Subcutaneous adipose tissue (tissue), 4 donors: ENCODE measurements around the gene RAB6B. TPM values are rescaled to one million over a fixed set of nuclear protein-coding genes. Genes with fewer than 3 reads are reported as not detected.

Source experiments
- total RNA-seq, 4 donors: library from RNA; depleted of rRNA; stranded (reverse); fragments of >200 nt; gene quantifications; one replicate each; pipeline ENCODE4 v1.1.0, GENCODE V29; 2016
- TF ChIP-seq, protein P1 (sequence below): fragments of 450-650 bp; IDR thresholded peaks from one replicate; pipeline ENCODE4 v1.5.1; 2016; ENCODE audit warnings: low read depth, mild to moderate bottlenecking, control low read depth, antibody characterized with exemption, moderate library complexity

The RAB6B gene
- total RNA-seq, 4 donors from 2014 or later, result 5.5 to 14.2 (median 6.1) TPM

DNA sequence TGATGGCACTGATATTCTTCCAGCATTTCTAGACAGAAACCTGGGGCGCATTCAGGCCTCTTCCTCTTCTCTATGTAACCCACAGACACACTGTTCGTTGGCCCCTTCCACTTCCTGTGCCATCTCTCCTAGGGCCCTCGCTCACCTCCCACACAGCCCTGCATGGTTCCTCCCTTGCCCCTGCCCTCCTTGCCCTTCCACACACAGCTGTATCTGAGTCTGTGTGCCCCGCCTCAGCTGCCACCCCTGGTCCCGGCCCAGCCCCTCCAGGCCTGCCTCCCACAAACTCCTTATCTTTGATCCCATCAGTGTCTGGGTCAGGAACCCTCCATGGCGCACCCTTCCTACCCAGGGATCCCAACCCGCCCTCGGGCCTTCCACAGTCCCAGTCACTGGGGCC is 37.9 kb downstream of the RAB6B start:
- TF ChIP-seq, protein P1, sequence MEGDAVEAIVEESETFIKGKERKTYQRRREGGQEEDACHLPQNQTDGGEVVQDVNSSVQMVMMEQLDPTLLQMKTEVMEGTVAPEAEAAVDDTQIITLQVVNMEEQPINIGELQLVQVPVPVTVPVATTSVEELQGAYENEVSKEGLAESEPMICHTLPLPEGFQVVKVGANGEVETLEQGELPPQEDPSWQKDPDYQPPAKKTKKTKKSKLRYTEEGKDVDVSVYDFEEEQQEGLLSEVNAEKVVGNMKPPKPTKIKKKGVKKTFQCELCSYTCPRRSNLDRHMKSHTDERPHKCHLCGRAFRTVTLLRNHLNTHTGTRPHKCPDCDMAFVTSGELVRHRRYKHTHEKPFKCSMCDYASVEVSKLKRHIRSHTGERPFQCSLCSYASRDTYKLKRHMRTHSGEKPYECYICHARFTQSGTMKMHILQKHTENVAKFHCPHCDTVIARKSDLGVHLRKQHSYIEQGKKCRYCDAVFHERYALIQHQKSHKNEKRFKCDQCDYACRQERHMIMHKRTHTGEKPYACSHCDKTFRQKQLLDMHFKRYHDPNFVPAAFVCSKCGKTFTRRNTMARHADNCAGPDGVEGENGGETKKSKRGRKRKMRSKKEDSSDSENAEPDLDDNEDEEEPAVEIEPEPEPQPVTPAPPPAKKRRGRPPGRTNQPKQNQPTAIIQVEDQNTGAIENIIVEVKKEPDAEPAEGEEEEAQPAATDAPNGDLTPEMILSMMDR, result no peak

DNA sequence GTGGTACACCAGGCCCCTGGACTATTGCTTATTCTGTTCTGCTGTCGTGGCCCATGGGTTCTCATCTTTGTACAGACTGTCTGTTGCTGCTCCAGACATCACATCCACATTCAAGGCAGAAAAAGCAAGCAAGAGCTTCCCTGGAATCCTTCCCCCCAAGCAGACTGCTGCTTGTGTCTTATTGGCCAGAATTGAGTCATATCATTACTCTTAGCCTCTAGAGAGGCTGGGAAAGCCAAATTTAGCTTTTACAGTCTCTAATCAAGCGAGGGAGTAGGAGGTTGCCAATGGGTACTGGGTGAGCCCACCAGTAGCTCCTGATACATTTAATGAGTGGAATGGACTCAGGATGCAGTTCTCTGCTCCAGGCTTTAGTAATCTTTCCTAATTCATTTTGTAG is 39.4 kb downstream of the RAB6B start:
- TF ChIP-seq, protein P1, result no peak

DNA sequence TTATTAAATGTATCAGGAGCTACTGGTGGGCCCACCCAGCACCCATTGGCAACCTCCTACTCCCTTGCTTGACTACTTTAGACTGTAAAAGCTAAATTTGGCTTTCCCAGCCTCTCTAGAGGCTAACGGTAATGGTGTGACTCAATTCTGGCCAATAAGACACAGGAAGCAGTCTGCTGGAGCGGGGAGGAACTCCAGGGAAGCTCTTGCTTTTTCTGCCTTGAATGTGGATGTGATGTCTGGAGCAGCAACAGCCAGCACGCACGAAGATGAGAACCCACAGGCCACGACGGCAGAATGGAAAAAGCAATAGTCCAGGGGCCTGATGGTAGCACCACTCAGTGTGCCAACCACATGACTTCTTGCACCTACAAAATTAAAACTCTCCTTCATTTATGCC is 39.9 kb downstream of the RAB6B start:
- TF ChIP-seq, protein P1, result no peak

DNA sequence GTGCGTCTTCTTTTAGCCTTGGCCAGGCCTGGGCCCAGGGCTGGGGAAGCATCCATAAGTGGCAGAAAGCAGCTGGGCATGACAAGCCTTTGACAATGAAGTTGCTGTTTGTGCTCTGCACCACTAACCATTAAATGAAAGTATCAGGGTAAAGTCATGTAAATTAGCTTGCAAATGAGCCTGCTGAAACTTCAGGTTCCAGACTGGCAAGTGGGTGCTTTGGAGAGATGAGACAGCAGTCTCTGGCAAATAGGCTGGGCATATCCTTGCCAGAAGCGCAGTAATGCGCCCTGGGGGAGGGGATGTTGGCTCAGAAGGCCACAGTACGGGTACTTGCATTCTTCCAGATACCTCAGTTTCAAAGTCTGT is 40.7 kb downstream of the RAB6B start:
- TF ChIP-seq, protein P1, result no peak

DNA sequence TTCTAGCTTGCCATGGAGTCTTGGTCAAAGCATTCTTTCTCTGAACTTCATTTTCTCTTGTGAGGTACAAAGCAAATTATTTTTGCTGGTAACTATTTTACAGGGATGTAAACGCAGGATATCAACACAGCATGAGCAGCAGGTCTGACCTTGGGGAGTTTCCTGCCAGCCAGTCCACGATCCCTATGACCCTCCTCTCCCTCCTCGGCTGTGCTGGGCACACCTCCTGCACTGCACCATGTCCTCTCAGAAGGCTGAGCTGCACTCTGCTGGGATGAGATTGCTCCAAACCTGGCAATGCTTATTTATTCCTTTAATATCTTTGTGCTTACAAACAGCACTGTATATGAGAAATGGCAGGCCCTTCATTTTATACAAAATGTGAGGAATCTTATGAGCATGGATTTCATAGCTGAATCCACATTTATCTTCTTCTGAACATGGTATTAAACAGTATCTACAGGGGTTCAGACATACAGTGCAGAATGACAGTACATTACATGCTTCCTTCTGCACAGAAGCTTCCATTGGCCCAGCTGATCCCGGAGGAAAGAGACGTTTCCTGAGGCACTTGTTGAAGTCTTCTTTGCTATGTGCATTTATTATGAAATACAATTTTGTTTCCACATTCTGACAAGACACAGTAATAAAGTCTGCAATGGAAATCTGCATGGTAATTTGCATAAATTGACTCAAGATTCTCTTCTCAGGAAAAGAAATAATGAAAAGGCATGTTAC is 41.2 kb downstream of the RAB6B start:
- TF ChIP-seq, protein P1, result no peak

DNA sequence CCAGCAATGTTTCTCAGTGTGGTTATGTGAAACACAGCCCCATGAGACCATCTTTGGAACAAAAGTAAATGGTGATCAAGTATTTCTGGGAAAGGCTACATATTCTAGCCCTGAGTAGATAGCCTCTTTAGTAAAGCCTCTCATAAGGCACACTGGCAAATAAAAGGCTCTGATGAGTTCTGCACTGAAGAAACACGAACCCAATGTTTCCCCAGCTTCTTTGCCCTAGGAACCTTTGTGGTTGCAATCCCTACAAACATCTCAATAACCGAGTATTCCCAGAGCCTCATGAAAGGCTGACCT is 41.8 kb downstream of the RAB6B start:
- TF ChIP-seq, protein P1, result no peak

DNA sequence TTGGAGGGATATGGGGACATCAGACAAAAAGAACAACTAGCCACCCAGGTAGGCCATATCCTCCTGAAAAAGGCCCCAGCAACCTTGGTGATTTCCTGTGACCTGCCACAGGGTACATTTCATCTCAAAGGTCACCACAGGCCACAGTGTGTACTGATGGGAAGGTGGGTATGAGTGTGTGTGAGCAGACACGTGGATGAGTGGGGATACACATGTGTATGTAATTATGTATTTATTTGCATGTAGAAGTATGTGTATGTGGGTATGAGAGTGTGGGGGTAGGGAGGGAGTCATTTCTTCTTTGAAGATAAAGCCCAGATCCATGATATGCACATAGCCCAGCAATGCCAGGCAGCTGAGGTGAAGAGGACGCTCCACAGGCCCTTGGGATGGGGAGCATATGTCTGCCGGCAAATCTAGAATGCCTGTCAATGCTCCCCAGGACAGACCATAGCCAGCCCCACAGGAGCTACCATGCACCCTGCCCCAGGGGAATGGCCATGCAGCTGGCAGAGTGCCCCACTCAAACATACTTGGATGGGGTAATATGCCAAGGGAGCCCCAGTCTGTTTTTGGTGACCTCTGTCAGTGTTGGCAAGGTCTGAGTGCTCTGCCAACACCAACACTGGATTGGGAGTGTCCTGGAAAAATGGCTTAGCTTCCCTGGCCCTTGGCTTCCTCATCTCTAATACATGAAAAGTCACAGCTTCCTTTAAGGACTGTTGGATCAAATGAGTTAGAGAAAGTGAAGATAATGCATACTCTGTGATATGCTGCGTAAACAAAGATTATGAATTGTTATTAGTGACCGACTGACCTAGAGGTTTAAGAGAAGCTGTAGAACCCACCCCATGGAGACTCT is 42.4 kb downstream of the RAB6B start:
- TF ChIP-seq, protein P1, result no peak
